ENCODE measurements around the gene ABI1. TPM values are rescaled to one million over a fixed set of nuclear protein-coding genes. Genes with fewer than 3 reads are reported as not detected.

ABI1 gene
- total RNA-seq, 1 donor from 2014 or later, result 33.8 TPM

DNA sequence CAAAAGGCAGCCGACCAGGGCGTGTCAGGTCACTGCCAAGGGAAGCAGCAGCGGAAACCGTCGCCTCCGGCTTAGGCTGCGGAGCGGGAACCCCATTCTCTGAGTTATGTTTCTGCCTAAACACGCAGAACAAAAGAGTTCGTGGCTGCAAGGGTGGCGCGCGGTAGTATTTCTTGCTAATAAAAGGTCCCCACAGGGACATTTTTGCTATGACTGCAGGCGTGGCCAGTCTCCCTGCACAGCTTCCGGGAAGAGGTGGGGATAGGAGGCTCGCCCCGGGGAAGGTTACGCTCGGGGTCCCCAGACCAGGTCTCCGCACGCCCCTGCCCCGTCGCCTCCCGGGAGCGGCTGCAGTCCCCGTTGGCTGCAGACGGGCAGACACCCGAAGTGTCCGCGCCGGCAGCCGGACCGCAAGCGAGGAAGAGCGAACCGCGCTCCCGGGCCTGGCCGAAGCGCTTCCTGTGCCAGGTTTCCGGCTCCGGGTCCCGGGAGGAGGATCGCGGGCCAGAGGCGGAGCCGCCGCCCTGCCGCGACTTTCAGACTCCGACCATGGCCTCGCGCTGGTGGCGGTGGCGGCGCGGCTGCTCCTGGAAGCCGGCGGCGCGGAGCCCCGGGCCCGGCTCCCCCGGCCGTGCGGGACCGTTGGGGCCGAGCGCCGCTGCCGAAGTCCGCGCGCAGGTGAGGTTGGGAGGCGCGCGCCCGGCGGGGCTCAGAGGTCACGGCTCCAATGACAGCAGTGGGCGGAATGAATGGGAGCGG, 163.4 kb downstream of the ABI1 start, which contains the start of gene PDSS1:
Gene PDSS1, plus strand, starts transcription at position 539 of the 759 bp plus-strand sequence. Its CDS starts 11 bp downstream, at position 550.
- DNase-seq (ENCODE audit: low spot score), result peak; percentile 91
- intact Hi-C loops (cut with DNase I), result loop anchor here (1.0 kb wide), 1 partner anchor 163 kb away; the partner anchor contains the start of gene ABI1

DNA sequence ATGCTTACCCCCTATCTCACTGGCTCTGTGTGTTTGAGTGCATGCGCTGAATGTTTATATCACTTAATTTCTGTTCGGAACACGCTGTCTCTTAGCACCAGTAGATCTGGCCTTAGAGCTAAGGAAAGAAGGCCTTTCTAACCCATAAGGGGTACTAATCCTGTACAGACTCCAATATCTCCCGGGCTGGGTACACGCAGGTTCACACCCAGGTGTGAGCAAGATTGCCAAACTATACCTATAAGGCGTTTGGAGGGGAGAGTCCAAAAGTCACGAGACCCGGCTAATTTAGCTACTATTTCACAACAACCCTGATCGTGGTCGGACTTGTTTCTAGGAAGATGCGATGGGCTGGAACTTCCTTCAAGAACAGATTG, 164.0 kb downstream of the ABI1 start:
- DNase-seq (ENCODE audit: low spot score), result no peak
- intact Hi-C loops (cut with DNase I), result loop anchor here (1.0 kb wide), 1 partner anchor 164 kb away; the partner anchor contains the start of gene ABI1

Other genes starting within 250 kb of the ABI1 start
- gene PDSS1, start 163.3 kb downstream of the ABI1 start, total RNA-seq, result 6.4 TPM
- 9.1 TPM for gene ANKRD26, start 239.5 kb upstream of the ABI1 start, total RNA-seq